Activated CD4-positive, alpha-beta T cell treated with anti-CD3 and anti-CD28 coated beads for 36 hours (primary cell): Measurements from ENCODE around the gene MED13L. TPM values are rescaled to one million over a fixed set of nuclear protein-coding genes. Genes with fewer than 3 reads are reported as not detected.

Source experiments
- ATAC-seq: fragments of 200-7000 bp; cut with Tn5 transposase; one replicate; pipeline ENCODE4 v1.10.0; 2021; ENCODE audit warnings: mild to moderate bottlenecking, moderate library complexity
- CTCF ChIA-PET: fragments of 350-600 bp; sonication (Branson Sonifier 250); formaldehyde crosslinking; loops from one replicate; lab custom pipeline; 2021; ENCODE audit warnings: antibody characterized with exemption; lab: Charles Lee
- POLR2A ChIA-PET: fragments of 350-600 bp; sonication (Branson Sonifier 250); formaldehyde crosslinking; loops from one replicate; lab custom pipeline; 2021; ENCODE audit warnings: antibody characterized with exemption, inconsistent platforms; lab: Charles Lee
- DNase-seq: peaks from one replicate; pipeline ENCODE4 v3.0.0-alpha.2; 2020
- H3K27ac Mint-ChIP-seq: one replicate; pipeline ENCODE4 v1.8.0; 2021; ENCODE audit warnings: mixed read lengths
- H3K27me3 Mint-ChIP-seq: one replicate; pipeline ENCODE4 v1.8.0; 2021; ENCODE audit warnings: mixed read lengths
- H3K36me3 Mint-ChIP-seq: one replicate; pipeline ENCODE4 v1.8.0; 2021; ENCODE audit warnings: low read depth, mixed read lengths
- H3K4me1 Mint-ChIP-seq: one replicate; pipeline ENCODE4 v1.8.0; 2021; ENCODE audit warnings: mixed read lengths
- H3K4me3 Mint-ChIP-seq: one replicate; pipeline ENCODE4 v1.8.0; 2021; ENCODE audit warnings: mild to moderate bottlenecking, moderate library complexity, mixed read lengths
- H3K9me3 Mint-ChIP-seq: one replicate; pipeline ENCODE4 v1.8.0; 2021; ENCODE audit warnings: low read depth, mixed read lengths
- intact Hi-C, 2 experiments: fragments of 100-400 bp; cut with DNase I in 1 of 2; cut with micrococcal nuclease in 1 of 2; formaldehyde crosslinking; loops; one replicate each; pipeline versions ENCODE4 v1.14.2 to v1.15.1; 2022 to 2024; cut with DNase I, micrococcal nuclease
- total RNA-seq, 2 experiments: library from RNA; stranded (reverse); gene quantifications; one replicate each; pipeline ENCODE4 v1.2.3, GENCODE V29; 2021

Gene MED13L
- total RNA-seq, 2 experiments from 2014 or later: 38.5 to 41.9 TPM

DNA sequence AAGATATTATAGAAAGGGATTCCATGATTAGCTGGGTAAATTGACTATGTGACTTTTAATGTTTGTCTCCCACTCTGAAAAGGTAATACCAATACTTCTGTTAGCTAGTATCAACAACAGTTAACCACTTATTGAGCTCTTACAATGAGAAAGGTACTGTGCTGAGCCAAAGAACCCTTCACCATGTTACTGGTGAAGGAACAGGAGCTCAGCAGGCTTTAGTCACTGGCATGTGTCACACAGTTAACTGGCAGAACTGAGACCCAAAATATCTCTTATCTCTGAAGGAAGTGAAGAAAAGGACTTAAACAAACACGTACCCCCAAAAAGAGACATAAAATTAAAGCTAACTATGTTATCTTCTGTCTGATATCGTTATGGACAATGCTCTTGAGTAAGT is 170.6 kb downstream of the MED13L start:
- DNase-seq (no peak), ATAC-seq (no peak)
- intact Hi-C loops: no loop called here
- POLR2A ChIA-PET: interaction anchor here (0.7 kb wide), 1 partner anchor 17 kb away, joined by 3 read pairs; no protein-coding TSS in a partner anchor
- CTCF ChIA-PET: interaction anchor here (0.7 to 1.8 kb wide), 4 partner anchors 12 to 602 kb away, joined by 3 to 5 read pairs (median 4); no protein-coding TSS in a partner anchor
- Mint-ChIP-seq H3K27ac (no peak overlapping the region), H3K36me3 (peaks cover 23% of the 10 kb centered on the region), H3K4me1 (peaks cover 11% of the 10 kb centered on the region), H3K4me3 (no peak overlapping the region), H3K27me3 (no peaks in the 10 kb centered on the region), H3K9me3 (no peaks in the 10 kb centered on the region)

DNA sequence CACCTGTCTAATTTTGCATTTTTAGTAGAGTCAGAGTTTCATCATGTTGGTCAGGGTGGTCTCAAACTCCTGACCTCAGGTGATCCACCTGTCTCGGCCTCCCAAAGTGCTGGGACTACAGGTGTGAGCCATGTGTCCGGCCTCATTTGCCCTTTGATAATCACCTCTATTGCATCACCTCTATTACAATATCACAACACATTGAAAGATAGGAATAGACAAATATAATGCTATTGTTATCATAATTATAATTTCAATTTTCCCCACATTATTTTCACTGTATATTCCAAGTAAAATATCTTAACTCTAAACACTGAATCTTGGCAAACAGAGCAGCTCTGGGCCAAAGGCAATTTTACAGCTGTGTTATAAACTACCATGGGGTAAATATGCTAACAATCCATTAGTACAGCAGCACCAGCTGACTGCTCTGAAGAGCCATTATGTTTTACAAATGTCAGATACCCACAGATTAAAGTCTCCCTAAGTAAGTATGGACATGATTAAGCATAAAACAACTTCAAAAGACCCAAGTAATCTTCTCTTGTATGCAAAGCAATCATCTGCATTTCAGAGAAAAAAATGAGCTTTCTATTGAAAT is 173.2 kb downstream of the MED13L start:
- DNase-seq: no peak
- ATAC-seq: no peak
- CTCF ChIA-PET: interaction anchor here (1.1 to 2.1 kb wide), 2 partner anchors 9 to 11 kb away, joined by 4 to 5 read pairs; no protein-coding TSS in a partner anchor
- POLR2A ChIA-PET: no interaction called here
- Mint-ChIP-seq H3K27me3 (no peaks in the 10 kb centered on the region), H3K9me3 (no peaks in the 10 kb centered on the region), H3K4me1 (peaks cover 31% of the 10 kb centered on the region), H3K36me3 (peaks cover 16% of the 10 kb centered on the region), H3K27ac (no peak overlapping the region), H3K4me3 (no peak overlapping the region)
- intact Hi-C loops: no loop called here

DNA sequence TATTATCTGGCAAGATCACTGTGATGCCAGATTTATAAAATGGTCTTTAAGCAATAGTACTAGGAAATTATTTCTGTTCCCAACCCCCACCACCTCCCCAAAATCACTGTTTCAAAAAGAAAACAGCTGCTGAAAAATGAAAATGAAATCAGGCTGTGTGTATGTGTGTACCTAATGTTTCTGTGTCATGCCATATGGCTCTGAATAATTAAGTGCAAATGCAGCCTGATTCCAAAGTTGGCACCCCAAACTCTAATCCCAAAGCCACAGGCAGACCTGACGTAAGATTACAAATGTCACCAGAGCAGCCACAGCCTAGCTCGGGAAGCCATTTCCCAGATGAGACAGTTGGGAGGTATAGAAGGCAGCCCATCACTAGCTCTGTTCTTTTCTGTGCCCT is 175.5 kb downstream of the MED13L start:
- intact Hi-C loops: loop anchor here in 1 of 2 experiments (2.0 kb wide), 1 partner anchor 21 kb away; no protein-coding TSS in a partner anchor
- peaks cover 35% of the 10 kb centered on the region for H3K4me1 Mint-ChIP-seq
- no peaks in the 10 kb centered on the region for H3K27me3 Mint-ChIP-seq
- H3K27ac Mint-ChIP-seq: no peak overlapping the region
- ChIA-PET CTCF (interaction anchor here (1.0 to 1.8 kb wide), 3 partner anchors 10 to 607 kb away, joined by 3 to 5 read pairs (median 3); no protein-coding TSS in a partner anchor), POLR2A (interaction anchor here (0.5 kb wide), 1 partner anchor 20 kb away, joined by 3 read pairs; no protein-coding TSS in a partner anchor)
- DNase-seq: no peak
- H3K4me3 Mint-ChIP-seq: no peak overlapping the region
- peaks cover 15% of the 10 kb centered on the region for H3K36me3 Mint-ChIP-seq
- no peak for ATAC-seq
- no peaks in the 10 kb centered on the region for H3K9me3 Mint-ChIP-seq

DNA sequence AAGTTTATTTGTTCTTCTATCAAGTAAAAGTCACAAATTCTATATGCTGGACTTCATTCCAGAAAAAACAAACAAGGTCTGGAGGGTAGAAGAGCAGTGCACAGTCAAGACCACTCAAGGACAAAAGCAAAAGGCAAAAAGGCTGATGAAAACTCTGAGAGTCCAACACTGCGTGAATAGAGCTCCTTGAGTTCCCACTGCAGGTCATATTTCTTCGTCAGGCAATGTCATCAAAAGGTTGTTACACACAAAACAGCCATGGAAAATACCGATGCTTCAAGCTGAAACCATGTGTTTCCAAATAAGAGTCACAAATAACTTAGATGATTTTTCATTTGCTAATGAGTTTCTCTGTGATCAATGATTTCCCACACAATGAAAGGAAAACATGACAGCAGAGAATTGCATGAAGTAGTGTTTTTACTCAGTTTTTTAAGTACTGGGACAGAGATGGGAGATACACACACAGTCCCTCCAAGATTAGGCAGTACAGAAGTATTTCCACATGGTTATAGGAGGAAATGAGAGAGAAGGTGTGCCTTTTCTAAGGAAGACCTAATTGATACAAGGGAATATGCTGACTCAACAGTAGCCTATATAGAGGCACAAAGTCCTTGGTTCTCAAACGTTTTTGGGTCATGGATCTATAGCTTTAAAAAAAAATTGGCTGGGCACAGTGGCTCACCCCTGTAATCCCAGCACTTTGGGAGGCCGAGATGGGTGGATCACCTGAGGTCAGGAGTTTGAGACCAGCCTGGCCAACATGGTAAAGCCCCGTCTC is 177.7 kb downstream of the MED13L start:
- H3K27me3 Mint-ChIP-seq: no peaks in the 10 kb centered on the region
- ATAC-seq (peak; percentile 89), DNase-seq (peak; percentile 22)
- intact Hi-C loops: loop anchor here (1.0 to 2.0 kb wide), 4 partner anchors 19 to 39 kb away; no protein-coding TSS in a partner anchor
- peaks cover 14% of the 10 kb centered on the region for H3K36me3 Mint-ChIP-seq
- peak overlapping the region; percentile 69 for H3K27ac Mint-ChIP-seq
- no peak overlapping the region for H3K4me3 Mint-ChIP-seq
- ChIA-PET POLR2A (no interaction called here), CTCF (interaction anchor here (1.4 kb wide), 1 partner anchor 34 kb away, joined by 4 read pairs; no protein-coding TSS in a partner anchor)
- H3K9me3 Mint-ChIP-seq: no peaks in the 10 kb centered on the region
- H3K4me1 Mint-ChIP-seq: peaks cover 35% of the 10 kb centered on the region

DNA sequence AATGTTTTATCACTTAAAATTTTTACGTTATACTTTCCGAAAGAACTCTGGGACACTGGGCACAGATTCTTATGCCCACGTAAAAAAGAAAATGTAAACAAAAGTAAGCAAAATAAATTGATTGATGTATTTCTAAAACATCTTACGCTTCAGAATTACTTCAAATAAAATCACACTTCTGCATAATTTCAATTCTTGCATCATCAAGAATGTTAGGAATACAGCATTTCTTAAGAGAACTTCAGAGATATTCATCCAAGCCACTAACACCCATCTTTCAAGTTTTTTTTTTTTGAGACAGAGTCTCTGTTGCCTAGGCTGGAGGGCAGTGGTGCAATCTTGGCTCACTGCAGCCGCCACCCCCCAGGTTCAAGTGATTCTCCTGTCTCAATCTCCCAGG is 180.6 kb downstream of the MED13L start:
- DNase-seq: no peak
- ChIA-PET POLR2A (no interaction called here), CTCF (no interaction called here)
- Mint-ChIP-seq H3K4me3 (no peak overlapping the region), H3K27me3 (no peaks in the 10 kb centered on the region), H3K36me3 (peaks cover 18% of the 10 kb centered on the region), H3K27ac (no peak overlapping the region), H3K9me3 (no peaks in the 10 kb centered on the region), H3K4me1 (peaks cover 41% of the 10 kb centered on the region)
- intact Hi-C loops: no loop called here
- no peak for ATAC-seq

DNA sequence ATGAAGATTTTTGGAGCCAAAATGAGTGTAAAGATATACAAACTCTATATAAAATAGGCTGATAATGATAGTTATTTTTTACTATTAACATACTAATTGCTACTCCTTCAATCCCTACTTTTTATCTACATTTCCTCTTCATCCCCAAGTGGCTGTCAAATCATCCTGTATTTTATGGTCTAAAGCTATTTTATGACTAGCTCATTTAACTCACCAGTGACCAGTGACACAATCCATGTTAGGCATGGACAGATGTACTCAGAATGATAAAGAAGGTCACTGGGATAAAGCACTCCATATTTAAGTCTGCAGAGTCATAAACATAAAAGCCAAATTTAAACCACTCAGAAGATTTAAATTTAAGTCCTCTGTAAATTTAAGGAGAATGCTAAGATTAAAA is 183.0 kb downstream of the MED13L start:
- ChIA-PET CTCF (interaction anchor here (0.7 to 1.8 kb wide), 6 partner anchors 8 to 141 kb away, joined by 3 to 4 read pairs (median 3); no protein-coding TSS in a partner anchor), POLR2A (no interaction called here)
- intact Hi-C loops: no loop called here
- Mint-ChIP-seq H3K9me3 (no peaks in the 10 kb centered on the region), H3K36me3 (peaks cover 25% of the 10 kb centered on the region), H3K4me3 (no peak overlapping the region), H3K27ac (no peak overlapping the region), H3K4me1 (peaks cover 36% of the 10 kb centered on the region), H3K27me3 (no peaks in the 10 kb centered on the region)
- ATAC-seq: no peak
- DNase-seq: no peak

DNA sequence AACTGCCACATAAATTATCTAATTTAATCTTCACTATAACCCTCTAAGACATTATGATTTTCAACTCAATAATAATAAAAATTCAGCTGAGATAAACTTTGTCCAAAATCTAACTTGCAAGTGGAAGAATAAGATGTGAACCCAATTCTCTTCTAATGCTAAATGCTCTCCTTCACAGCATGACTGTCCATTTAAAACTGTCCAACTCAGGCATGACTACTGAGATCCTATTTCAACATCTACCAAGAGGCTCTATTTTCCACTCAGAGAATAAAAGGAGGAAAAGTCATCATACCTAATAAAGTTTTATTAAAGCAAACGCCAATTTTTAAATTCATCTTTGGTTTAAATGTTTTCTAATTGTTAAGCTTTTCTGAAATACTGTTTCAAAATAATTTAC is 183.6 kb downstream of the MED13L start:
- H3K27me3 Mint-ChIP-seq: no peaks in the 10 kb centered on the region
- no peaks in the 10 kb centered on the region for H3K9me3 Mint-ChIP-seq
- peaks cover 25% of the 10 kb centered on the region for H3K36me3 Mint-ChIP-seq
- no peak overlapping the region for H3K27ac Mint-ChIP-seq
- ChIA-PET POLR2A (no interaction called here), CTCF (interaction anchor here (0.9 to 1.8 kb wide), 5 partner anchors 10 to 95 kb away, joined by 3 to 5 read pairs (median 3); no protein-coding TSS in a partner anchor)
- no peak for ATAC-seq
- peaks cover 34% of the 10 kb centered on the region for H3K4me1 Mint-ChIP-seq
- no peak for DNase-seq
- intact Hi-C loops: no loop called here
- H3K4me3 Mint-ChIP-seq: no peak overlapping the region

DNA sequence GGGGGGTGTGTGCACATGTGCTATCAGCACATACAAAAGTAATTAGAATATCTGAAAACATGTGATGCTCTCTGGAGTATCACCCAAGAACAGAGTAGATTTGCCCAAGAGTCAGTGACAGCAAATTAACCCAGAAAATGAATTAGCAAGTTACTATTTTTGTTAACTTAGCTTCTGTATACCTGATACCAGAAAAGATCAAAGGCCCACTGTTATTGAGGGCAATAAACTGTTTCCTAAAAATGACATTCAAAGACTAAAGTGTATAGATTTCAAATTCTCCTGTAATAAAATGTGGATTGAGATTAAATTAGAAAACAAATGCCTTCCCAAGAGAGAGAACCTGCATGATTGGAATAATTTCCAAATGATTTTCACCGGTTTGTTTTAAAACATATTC is 184.7 kb downstream of the MED13L start:
- H3K9me3 Mint-ChIP-seq: no peaks in the 10 kb centered on the region
- intact Hi-C loops: no loop called here
- ATAC-seq (no peak), DNase-seq (no peak)
- H3K27ac Mint-ChIP-seq: no peak overlapping the region
- POLR2A ChIA-PET: no interaction called here
- peaks cover 44% of the 10 kb centered on the region for H3K4me1 Mint-ChIP-seq
- CTCF ChIA-PET: interaction anchor here (0.9 to 1.6 kb wide), 4 partner anchors 10 to 35 kb away, joined by 3 to 5 read pairs (median 4); no protein-coding TSS in a partner anchor
- no peaks in the 10 kb centered on the region for H3K27me3 Mint-ChIP-seq
- H3K36me3 Mint-ChIP-seq: peaks cover 32% of the 10 kb centered on the region
- no peak overlapping the region for H3K4me3 Mint-ChIP-seq

DNA sequence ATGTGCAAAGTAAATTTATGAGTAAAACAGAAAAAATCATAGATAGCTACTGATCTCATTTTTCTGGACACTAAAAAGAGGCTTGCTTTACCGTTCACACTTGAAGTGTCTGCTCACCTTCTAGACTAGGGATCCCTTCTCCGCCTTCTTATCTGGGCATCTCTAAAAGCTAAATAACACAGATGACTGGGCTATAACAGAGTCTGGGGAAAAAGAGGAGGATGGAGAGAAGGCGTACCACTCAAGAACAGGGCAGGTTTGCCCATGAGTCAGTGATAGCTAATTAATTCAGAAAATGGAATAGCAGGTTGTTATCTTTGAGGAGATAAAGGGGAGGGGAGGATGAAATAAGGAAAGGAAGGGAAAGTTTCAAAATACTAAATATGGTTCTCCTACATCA is 185.3 kb downstream of the MED13L start:
- H3K36me3 Mint-ChIP-seq: peaks cover 32% of the 10 kb centered on the region
- H3K9me3 Mint-ChIP-seq: no peaks in the 10 kb centered on the region
- ChIA-PET CTCF (interaction anchor here (1.3 to 1.9 kb wide), 4 partner anchors 11 to 25 kb away, joined by 3 to 5 read pairs (median 4); no protein-coding TSS in a partner anchor), POLR2A (no interaction called here)
- peak overlapping the region; percentile 5 for H3K27ac Mint-ChIP-seq
- DNase-seq (no peak), ATAC-seq (no peak)
- peaks cover 50% of the 10 kb centered on the region for H3K4me1 Mint-ChIP-seq
- no peak overlapping the region for H3K4me3 Mint-ChIP-seq
- H3K27me3 Mint-ChIP-seq: no peaks in the 10 kb centered on the region
- intact Hi-C loops: no loop called here

DNA sequence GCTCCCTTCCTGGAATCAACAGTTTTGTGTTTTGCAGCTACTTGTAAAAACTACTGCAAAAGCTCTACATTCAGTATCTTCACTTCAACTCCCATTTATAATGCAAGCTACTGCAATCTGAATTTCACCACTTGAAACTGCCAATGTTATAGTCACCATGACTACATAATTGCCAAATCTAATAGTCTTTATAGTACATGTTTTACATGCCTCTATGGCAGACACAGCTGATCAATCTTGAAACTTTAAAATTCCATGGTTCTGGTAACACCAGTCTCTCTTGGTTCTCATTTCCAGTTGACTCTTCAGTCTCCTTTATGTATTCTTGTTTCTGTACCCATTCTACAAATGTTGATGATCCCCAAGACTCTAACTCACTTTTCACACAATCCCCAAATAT is 185.9 kb downstream of the MED13L start:
- intact Hi-C loops: no loop called here
- H3K4me1 Mint-ChIP-seq: peaks cover 52% of the 10 kb centered on the region
- no peaks in the 10 kb centered on the region for H3K27me3 Mint-ChIP-seq
- H3K9me3 Mint-ChIP-seq: no peaks in the 10 kb centered on the region
- ChIA-PET CTCF (interaction anchor here (0.6 to 1.9 kb wide), 6 partner anchors 11 to 180 kb away, joined by 3 to 5 read pairs (median 4); no protein-coding TSS in a partner anchor), POLR2A (no interaction called here)
- peaks cover 29% of the 10 kb centered on the region for H3K36me3 Mint-ChIP-seq
- DNase-seq: no peak
- H3K4me3 Mint-ChIP-seq: no peak overlapping the region
- H3K27ac Mint-ChIP-seq: peak overlapping the region; percentile 5
- ATAC-seq: peak; percentile 63

DNA sequence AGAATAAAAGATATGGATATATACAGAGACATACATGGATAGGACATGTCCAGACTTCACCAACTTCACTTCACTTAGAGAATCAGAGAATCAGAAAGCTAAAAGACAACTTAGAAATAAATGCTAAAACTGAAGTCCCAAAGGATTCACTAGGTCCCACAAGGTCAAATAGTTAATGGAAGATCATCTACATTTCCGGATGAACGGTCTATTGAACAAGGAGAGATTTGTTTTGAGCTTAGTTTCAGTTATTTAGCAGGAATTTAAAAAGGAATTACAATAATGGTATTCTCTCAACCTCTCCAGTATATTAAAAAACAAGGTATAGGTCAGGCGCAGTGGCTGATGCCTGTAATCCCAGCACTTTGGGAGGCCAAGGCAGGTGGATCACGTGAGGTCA is 187.0 kb downstream of the MED13L start:
- no peak overlapping the region for H3K27ac Mint-ChIP-seq
- H3K36me3 Mint-ChIP-seq: peaks cover 25% of the 10 kb centered on the region
- ChIA-PET CTCF (interaction anchor here (0.9 to 1.9 kb wide), 3 partner anchors 10 to 30 kb away, joined by 3 to 5 read pairs (median 3); no protein-coding TSS in a partner anchor), POLR2A (interaction anchor here (0.7 kb wide), 1 partner anchor 157 kb away, joined by 3 read pairs; no protein-coding TSS in a partner anchor)
- H3K27me3 Mint-ChIP-seq: no peaks in the 10 kb centered on the region
- H3K4me3 Mint-ChIP-seq: no peak overlapping the region
- H3K4me1 Mint-ChIP-seq: peaks cover 57% of the 10 kb centered on the region
- DNase-seq (no peak), ATAC-seq (no peak)
- intact Hi-C loops: no loop called here
- H3K9me3 Mint-ChIP-seq: no peaks in the 10 kb centered on the region
